Activated CD8-positive, alpha-beta T cell treated with anti-CD3 and anti-CD28 coated beads for 36 hours (primary cell): ENCODE measurements around the gene WDR20. TPM values are rescaled to one million over a fixed set of nuclear protein-coding genes. Genes with fewer than 3 reads are reported as not detected.
"Not testable (repeated sequence)": the region's sequence is repeated elsewhere in the genome, so short reads cannot be mapped to it uniquely, and the experiment has no call there.

Source experiments
- ATAC-seq: fragments of 200-7000 bp; cut with Tn5 transposase; one replicate; pipeline ENCODE4 v1.10.0; 2021; ENCODE audit warnings: mild to moderate bottlenecking, moderate library complexity
- CTCF ChIA-PET: fragments of 350-600 bp; sonication (Branson Sonifier 250); formaldehyde crosslinking; loops from one replicate; lab custom pipeline; 2021; ENCODE audit warnings: antibody characterized with exemption; lab: Charles Lee
- POLR2A ChIA-PET: fragments of 350-600 bp; sonication (Branson Sonifier 250); formaldehyde crosslinking; loops from one replicate; lab custom pipeline; 2021; ENCODE audit warnings: antibody characterized with exemption; lab: Charles Lee
- DNase-seq: peaks from one replicate; pipeline ENCODE4 v3.0.0-alpha.2; 2020
- H3K27ac Mint-ChIP-seq: one replicate; pipeline ENCODE4 v1.8.0; 2021; ENCODE audit warnings: mild to moderate bottlenecking, mixed read lengths
- H3K27me3 Mint-ChIP-seq: one replicate; pipeline ENCODE4 v1.8.0; 2021; ENCODE audit warnings: mixed read lengths
- H3K36me3 Mint-ChIP-seq: one replicate; pipeline ENCODE4 v1.8.0; 2021; ENCODE audit warnings: low read depth, mixed read lengths
- H3K4me1 Mint-ChIP-seq: one replicate; pipeline ENCODE4 v1.8.0; 2021; ENCODE audit warnings: low read depth, mixed read lengths
- H3K4me3 Mint-ChIP-seq: one replicate; pipeline ENCODE4 v1.8.0; 2021; ENCODE audit warnings: mild to moderate bottlenecking, moderate library complexity, mixed read lengths
- H3K9me3 Mint-ChIP-seq: one replicate; pipeline ENCODE4 v1.8.0; 2021; ENCODE audit warnings: mixed read lengths
- intact Hi-C: fragments of 100-400 bp; cut with micrococcal nuclease; formaldehyde crosslinking; loops from one replicate; pipeline ENCODE4 v1.10.0; 2022
- total RNA-seq, 2 experiments: library from RNA; stranded (reverse); gene quantifications; one replicate each; pipeline ENCODE4 v1.2.3, GENCODE V29; 2021
- TF ChIP-seq, protein P1 (sequence below): fragments of 200-600 bp; IDR thresholded peaks from one replicate; pipeline ENCODE4 v1.8.0; 2022; ENCODE audit warnings: antibody characterized with exemption, mild to moderate bottlenecking

WDR20 gene
- total RNA-seq, 2 experiments from 2014 or later, result 18.5 to 21.6 TPM

DNA sequence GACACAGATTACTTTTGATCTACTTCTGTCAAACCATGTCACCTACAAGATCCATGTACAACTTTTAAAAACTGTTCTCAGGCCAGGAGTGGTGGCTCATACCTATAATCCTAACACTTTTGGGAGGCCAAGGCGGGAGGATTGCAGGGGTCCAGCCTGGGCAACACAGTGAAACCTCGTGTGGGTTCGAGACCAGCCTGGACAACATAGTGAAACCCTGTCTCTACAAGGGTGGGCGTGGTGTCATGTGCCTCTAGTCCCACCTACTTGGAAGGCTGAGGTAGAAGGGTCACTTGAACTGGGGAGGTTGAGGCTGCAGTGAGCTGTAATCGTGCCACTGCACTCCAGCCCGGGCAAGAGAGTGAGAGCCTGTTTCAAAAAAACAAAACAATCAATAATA lies 5.7 kb downstream of the WDR20 start:
- intact Hi-C loops, result no loop called here
- ATAC-seq, result no peak
- H3K9me3 Mint-ChIP-seq, result no peaks in the 10 kb centered on the region
- POLR2A ChIA-PET, result interaction anchor here (1.5 kb wide), 1 partner anchor 8 kb away, joined by 4 read pairs; no protein-coding TSS in a partner anchor
- peaks cover 44% of the 10 kb centered on the region for H3K4me1 Mint-ChIP-seq
- no peak overlapping the region for H3K27ac Mint-ChIP-seq
- H3K36me3 Mint-ChIP-seq, result peaks cover 13% of the 10 kb centered on the region
- CTCF ChIA-PET, result interaction anchor here (0.8 to 1.9 kb wide), 4 partner anchors 9 to 173 kb away, joined by 3 to 6 read pairs (median 4); no protein-coding TSS in a partner anchor
- DNase-seq, result no peak
- H3K4me3 Mint-ChIP-seq, result no peak overlapping the region
- no peaks in the 10 kb centered on the region for H3K27me3 Mint-ChIP-seq
- TF ChIP-seq, protein P1, sequence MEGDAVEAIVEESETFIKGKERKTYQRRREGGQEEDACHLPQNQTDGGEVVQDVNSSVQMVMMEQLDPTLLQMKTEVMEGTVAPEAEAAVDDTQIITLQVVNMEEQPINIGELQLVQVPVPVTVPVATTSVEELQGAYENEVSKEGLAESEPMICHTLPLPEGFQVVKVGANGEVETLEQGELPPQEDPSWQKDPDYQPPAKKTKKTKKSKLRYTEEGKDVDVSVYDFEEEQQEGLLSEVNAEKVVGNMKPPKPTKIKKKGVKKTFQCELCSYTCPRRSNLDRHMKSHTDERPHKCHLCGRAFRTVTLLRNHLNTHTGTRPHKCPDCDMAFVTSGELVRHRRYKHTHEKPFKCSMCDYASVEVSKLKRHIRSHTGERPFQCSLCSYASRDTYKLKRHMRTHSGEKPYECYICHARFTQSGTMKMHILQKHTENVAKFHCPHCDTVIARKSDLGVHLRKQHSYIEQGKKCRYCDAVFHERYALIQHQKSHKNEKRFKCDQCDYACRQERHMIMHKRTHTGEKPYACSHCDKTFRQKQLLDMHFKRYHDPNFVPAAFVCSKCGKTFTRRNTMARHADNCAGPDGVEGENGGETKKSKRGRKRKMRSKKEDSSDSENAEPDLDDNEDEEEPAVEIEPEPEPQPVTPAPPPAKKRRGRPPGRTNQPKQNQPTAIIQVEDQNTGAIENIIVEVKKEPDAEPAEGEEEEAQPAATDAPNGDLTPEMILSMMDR, result no peak

GRCh38 chr14:102146423-102146822 lies 6.7 kb downstream of the WDR20 start:
- H3K4me3 Mint-ChIP-seq, result no peak overlapping the region
- no peaks in the 10 kb centered on the region for H3K27me3 Mint-ChIP-seq
- ChIA-PET CTCF (interaction anchor here (1.2 kb wide), 1 partner anchor 50 kb away, joined by 3 read pairs; no protein-coding TSS in a partner anchor), POLR2A (interaction anchor here (1.0 kb wide), 1 partner anchor 55 kb away, joined by 3 read pairs; no protein-coding TSS in a partner anchor)
- TF ChIP-seq, protein P1, result no peak
- no peaks in the 10 kb centered on the region for H3K9me3 Mint-ChIP-seq
- intact Hi-C loops, result no loop called here
- H3K36me3 Mint-ChIP-seq, result peaks cover 20% of the 10 kb centered on the region
- DNase-seq (no peak), ATAC-seq (no peak)
- peaks cover 37% of the 10 kb centered on the region for H3K4me1 Mint-ChIP-seq
- H3K27ac Mint-ChIP-seq, result peak overlapping the region; percentile 59

GRCh38 chr14:102150083-102150482 lies 10.4 kb downstream of the WDR20 start:
- TF ChIP-seq, protein P1, result no peak
- CTCF ChIA-PET, result interaction anchor here (0.9 to 1.9 kb wide), 4 partner anchors 10 to 54 kb away, joined by 3 to 5 read pairs (median 4); no protein-coding TSS in a partner anchor
- Mint-ChIP-seq H3K36me3 (peaks cover 39% of the 10 kb centered on the region), H3K27me3 (no peaks in the 10 kb centered on the region), H3K27ac (no peak overlapping the region), H3K4me1 (peaks cover 45% of the 10 kb centered on the region), H3K9me3 (peaks cover 4% of the 10 kb centered on the region), H3K4me3 (no peak overlapping the region)
- intact Hi-C loops, result no loop called here
- ATAC-seq (no peak), DNase-seq (no peak)
- POLR2A ChIA-PET, result no interaction called here

DNA sequence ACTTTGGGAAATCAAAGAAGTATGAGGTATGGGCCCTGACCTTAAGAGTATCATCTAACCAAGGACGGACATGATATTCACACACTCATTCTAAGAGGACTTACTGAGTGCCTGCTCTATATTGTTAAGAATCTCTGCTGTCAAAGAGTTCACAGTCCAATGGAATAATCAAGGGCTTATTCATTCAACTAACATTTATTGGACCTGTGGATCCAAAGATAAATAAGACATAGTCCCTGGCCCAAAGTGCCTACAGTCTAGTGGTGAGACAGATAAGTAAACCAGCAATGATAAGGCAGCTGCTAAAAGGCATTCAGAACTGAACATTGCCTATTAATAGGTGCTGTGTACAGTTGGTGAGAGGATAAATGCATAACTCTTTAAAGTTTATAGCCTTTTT lies 11.0 kb downstream of the WDR20 start:
- H3K27me3 Mint-ChIP-seq, result no peaks in the 10 kb centered on the region
- DNase-seq, result no peak
- intact Hi-C loops, result no loop called here
- ChIA-PET CTCF (interaction anchor here (0.9 to 1.9 kb wide), 3 partner anchors 9 to 55 kb away, joined by 3 to 5 read pairs (median 3); no protein-coding TSS in a partner anchor), POLR2A (no interaction called here)
- H3K36me3 Mint-ChIP-seq, result peaks cover 36% of the 10 kb centered on the region
- ATAC-seq, result no peak
- peaks cover 42% of the 10 kb centered on the region for H3K4me1 Mint-ChIP-seq
- no peak overlapping the region for H3K27ac Mint-ChIP-seq
- peaks cover 4% of the 10 kb centered on the region for H3K9me3 Mint-ChIP-seq
- H3K4me3 Mint-ChIP-seq, result no peak overlapping the region
- TF ChIP-seq, protein P1, result no peak

DNA sequence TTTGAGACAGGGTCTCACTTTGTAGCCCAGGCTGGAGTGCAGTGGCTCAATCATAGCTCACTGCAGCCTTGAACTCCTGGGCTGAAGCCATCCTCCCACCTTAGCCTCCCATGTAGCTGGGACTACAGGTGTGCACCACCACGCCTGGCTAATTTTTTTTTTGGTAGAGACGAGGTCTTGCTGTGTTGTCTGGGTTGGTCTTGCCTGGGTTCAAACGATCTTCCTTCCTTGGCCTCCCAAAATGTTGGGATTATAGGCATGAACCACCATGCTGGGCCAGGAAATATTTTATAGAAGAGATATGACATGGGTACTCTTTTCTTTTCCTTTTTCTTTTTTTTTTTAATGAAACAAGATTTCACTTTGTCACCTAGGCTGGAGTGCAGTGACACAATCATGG lies 11.7 kb downstream of the WDR20 start:
- intact Hi-C loops, H3K27me3 Mint-ChIP-seq, ATAC-seq, H3K9me3 Mint-ChIP-seq, CTCF ChIA-PET, H3K4me3 Mint-ChIP-seq, H3K27ac Mint-ChIP-seq, DNase-seq, POLR2A ChIA-PET: not testable (repeated sequence)
- peaks cover 37% of the 10 kb centered on the region for H3K4me1 Mint-ChIP-seq
- peaks cover 32% of the 10 kb centered on the region for H3K36me3 Mint-ChIP-seq
